ENCODE data around the gene SLFN11.

The SLFN11 gene

GRCh38 chr17:35373984-35374765 lies 754 bp upstream of the SLFN11 start:
- H3K27ac ChIP-seq, result no peak overlapping the region
- TF ChIP-seq ZFX (IDR thresholded peaks at IDR 0.05), result no peak
- TF ChIP-seq CTCF (conservative IDR thresholded peaks at IDR 0.05), result no peak

- TF ChIP-seq CTCF (conservative IDR thresholded peaks at IDR 0.05), result no peak
- no peak for TF ChIP-seq ZFX (IDR thresholded peaks at IDR 0.05)
- H3K27ac ChIP-seq, result no peak overlapping the region
These were observed 431 bp downstream of the SLFN11 start for GRCh38 chr17:35372846-35373533.

- TF ChIP-seq CTCF (conservative IDR thresholded peaks at IDR 0.05) (no peak), ZFX (IDR thresholded peaks at IDR 0.05) (no peak)
- H3K27ac ChIP-seq, result no peak overlapping the region
These were observed 1.5 kb downstream of the SLFN11 start for GRCh38 chr17:35371934-35372333.

- H3K27ac ChIP-seq, result no peak overlapping the region
- TF ChIP-seq ZFX (IDR thresholded peaks at IDR 0.05), result no peak
These were observed 5.2 kb downstream of the SLFN11 start for GRCh38 chr17:35368081-35368830.

- no peak overlapping the region for H3K27ac ChIP-seq
- TF ChIP-seq ZFX (IDR thresholded peaks at IDR 0.05) (no peak), CTCF (conservative IDR thresholded peaks at IDR 0.05) (no peak)
These were observed 12.4 kb downstream of the SLFN11 start for GRCh38 chr17:35361027-35361426.

- H3K27ac ChIP-seq, result no peak overlapping the region
- TF ChIP-seq ZFX (IDR thresholded peaks at IDR 0.05) (no peak), CTCF (conservative IDR thresholded peaks at IDR 0.05) (no peak)
These were observed 14.0 kb downstream of the SLFN11 start for GRCh38 chr17:35359398-35359797.

GRCh38 chr17:35352284-35352683 lies 21.1 kb downstream of the SLFN11 start:
- H3K27ac ChIP-seq, result no peak overlapping the region
- no peak for TF ChIP-seq ZFX (IDR thresholded peaks at IDR 0.05)
- TF ChIP-seq CTCF (conservative IDR thresholded peaks at IDR 0.05), result no peak
